Smooth muscle cell (in vitro differentiated cells): Measurements from ENCODE around the gene RPS14. TPM values are rescaled to one million over a fixed set of nuclear protein-coding genes. Genes with fewer than 3 reads are reported as not detected.

Source experiments
- DNase-seq: peaks from one replicate; lab custom pipeline; 2025; ENCODE audit not compliant: unreplicated experiment; lab: John Stamatoyannopoulos, UW
- H2AFZ ChIP-seq: fragments of 200-600 bp; sonication (generic); 2 replicates; pipeline ENCODE4 v1.6.0; 2016; ENCODE audit warnings: antibody characterized with exemption, low read depth, mild to moderate bottlenecking
- H3F3A ChIP-seq: fragments of 200-600 bp; sonication (generic); 2 replicates; pipeline ENCODE4 v1.6.0; 2017; ENCODE audit warnings: antibody characterized with exemption, low read depth
- H3K27ac ChIP-seq: fragments of 200-600 bp; sonication (generic); 2 replicates; pipeline ENCODE4 v1.5.1; 2016; ENCODE audit warnings: low read depth, mild to moderate bottlenecking
- H3K27me3 ChIP-seq: fragments of 200-600 bp; sonication (generic); 2 replicates; pipeline ENCODE4 v1.6.1; 2016; ENCODE audit warnings: low read depth, mild to moderate bottlenecking
- H3K36me3 ChIP-seq: fragments of 200-600 bp; sonication (generic); 2 replicates; pipeline ENCODE4 v1.5.1; 2016; ENCODE audit warnings: low read depth
- H3K4me1 ChIP-seq: fragments of 200-600 bp; sonication (generic); 2 replicates; pipeline ENCODE4 v1.5.1; 2016; ENCODE audit warnings: low read depth
- H3K4me2 ChIP-seq: fragments of 200-600 bp; sonication (generic); 2 replicates; pipeline ENCODE4 v1.6.0; 2016; ENCODE audit warnings: mild to moderate bottlenecking
- H3K4me3 ChIP-seq: fragments of 200-600 bp; sonication (generic); 2 replicates; pipeline ENCODE4 v1.5.1; 2016; ENCODE audit warnings: mild to moderate bottlenecking
- H3K79me2 ChIP-seq: fragments of 200-600 bp; sonication (generic); 2 replicates; pipeline ENCODE4 v1.6.0; 2016; ENCODE audit warnings: low read depth, mild to moderate bottlenecking
- H3K9ac ChIP-seq: fragments of 200-600 bp; sonication (generic); 2 replicates; pipeline ENCODE4 v1.6.0; 2016; ENCODE audit warnings: low read depth
- H3K9me3 ChIP-seq: fragments of 200-600 bp; sonication (generic); replicated peaks from 2 replicates; pipeline ENCODE4 v1.5.1; 2016; ENCODE audit warnings: low read depth
- H4K20me1 ChIP-seq: fragments of 200-600 bp; sonication (generic); 2 replicates; pipeline ENCODE4 v1.6.0; 2016; ENCODE audit warnings: low read depth
- WGBS: methylation state at CpG from one replicate; pipeline ENCODE4 v1.1.7; 2016; ENCODE audit warnings: low lambda C conversion rate; 5-methylcytosine and 5-hydroxymethylcytosine counted together
- polyA plus RNA-seq: library from polyadenylated mRNA; unstranded; fragments of >200 nt; fragmentation: Nextera tagmentation; extraction: Ambion mirVana; gene quantifications from 2 replicates; pipeline ENCODE4 v1.2.1, GENCODE V29; 2016
- total RNA-seq: library from RNA; depleted of rRNA; stranded (reverse); fragments of >200 nt; gene quantifications from 2 replicates; pipeline ENCODE4 v1.2.3, GENCODE V29; 2014
- TF ChIP-seq, protein P1 (sequence below): fragments of 200-600 bp; sonication (generic); IDR thresholded peaks from 2 replicates; pipeline ENCODE4 v1.5.1; 2017; ENCODE audit warnings: borderline replicate concordance, mild to moderate bottlenecking, antibody characterized with exemption; ENCODE audit not compliant: insufficient read depth, poor library complexity, severe bottlenecking

The RPS14 gene
- total and polyA plus RNA-seq, 2 experiments from 2014 or later, result 1,004 to 2,349 TPM

DNA sequence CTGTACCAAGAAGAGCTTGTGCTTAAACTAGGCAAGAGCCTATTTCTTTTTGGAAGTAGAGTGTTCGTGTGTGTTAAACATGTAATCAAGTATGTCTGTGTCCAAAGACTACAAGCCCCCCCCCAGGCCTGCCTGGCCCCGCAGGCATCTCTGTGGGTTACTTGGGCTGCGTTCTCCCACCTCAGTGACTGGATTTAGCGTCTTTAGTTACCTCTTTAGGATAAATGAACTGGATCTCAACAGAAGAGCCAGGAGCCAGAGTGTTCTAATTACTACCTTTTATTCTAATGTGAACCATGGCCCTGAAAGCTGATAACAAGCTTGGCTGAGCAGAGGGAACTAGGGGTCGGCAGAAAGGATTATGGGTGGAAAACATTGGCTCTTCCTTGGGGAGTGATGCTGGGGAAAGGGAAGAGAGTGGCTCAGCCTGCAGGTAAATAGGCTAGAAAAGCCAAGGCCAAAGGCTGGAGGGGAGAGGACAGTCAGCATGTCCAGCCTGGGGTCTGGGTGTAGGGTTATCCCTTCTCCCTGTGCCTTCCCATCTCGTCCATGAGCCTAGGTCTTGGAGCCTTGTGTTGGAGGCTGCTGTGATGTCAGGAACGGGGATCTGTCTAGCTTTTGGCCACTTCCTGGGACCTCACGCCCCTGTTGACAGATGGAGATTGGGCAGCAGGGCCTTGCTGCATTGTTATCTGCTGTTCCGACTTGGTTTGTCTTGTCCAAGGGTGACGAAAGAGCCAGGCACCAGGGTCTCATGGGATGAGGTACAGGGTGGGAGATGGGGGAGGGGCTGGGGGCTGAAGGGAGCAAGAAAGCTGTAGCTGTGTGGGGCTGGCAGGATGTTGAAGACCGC, 47.9 kb downstream of the RPS14 start:
- no peak overlapping the region for H2AFZ ChIP-seq
- H4K20me1 ChIP-seq, result no peaks in the 10 kb centered on the region
- no peaks in the 10 kb centered on the region for H3K27me3 ChIP-seq
- no peaks in the 10 kb centered on the region for H3K36me3 ChIP-seq
- no peak overlapping the region for H3K4me3 ChIP-seq
- no peaks in the 10 kb centered on the region for H3K9me3 ChIP-seq
- no peak overlapping the region for H3K27ac ChIP-seq
- WGBS, result 86% methylated on average over 11 of the region's 11 CpGs
- TF ChIP-seq, protein P1, sequence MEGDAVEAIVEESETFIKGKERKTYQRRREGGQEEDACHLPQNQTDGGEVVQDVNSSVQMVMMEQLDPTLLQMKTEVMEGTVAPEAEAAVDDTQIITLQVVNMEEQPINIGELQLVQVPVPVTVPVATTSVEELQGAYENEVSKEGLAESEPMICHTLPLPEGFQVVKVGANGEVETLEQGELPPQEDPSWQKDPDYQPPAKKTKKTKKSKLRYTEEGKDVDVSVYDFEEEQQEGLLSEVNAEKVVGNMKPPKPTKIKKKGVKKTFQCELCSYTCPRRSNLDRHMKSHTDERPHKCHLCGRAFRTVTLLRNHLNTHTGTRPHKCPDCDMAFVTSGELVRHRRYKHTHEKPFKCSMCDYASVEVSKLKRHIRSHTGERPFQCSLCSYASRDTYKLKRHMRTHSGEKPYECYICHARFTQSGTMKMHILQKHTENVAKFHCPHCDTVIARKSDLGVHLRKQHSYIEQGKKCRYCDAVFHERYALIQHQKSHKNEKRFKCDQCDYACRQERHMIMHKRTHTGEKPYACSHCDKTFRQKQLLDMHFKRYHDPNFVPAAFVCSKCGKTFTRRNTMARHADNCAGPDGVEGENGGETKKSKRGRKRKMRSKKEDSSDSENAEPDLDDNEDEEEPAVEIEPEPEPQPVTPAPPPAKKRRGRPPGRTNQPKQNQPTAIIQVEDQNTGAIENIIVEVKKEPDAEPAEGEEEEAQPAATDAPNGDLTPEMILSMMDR, result no peak
- H3K9ac ChIP-seq, result no peak overlapping the region
- no peaks in the 10 kb centered on the region for H3F3A ChIP-seq
- H3K4me2 ChIP-seq, result no peak overlapping the region
- no peak for DNase-seq
- H3K79me2 ChIP-seq, result no peaks in the 10 kb centered on the region
- H3K4me1 ChIP-seq, result no peaks in the 10 kb centered on the region

DNA sequence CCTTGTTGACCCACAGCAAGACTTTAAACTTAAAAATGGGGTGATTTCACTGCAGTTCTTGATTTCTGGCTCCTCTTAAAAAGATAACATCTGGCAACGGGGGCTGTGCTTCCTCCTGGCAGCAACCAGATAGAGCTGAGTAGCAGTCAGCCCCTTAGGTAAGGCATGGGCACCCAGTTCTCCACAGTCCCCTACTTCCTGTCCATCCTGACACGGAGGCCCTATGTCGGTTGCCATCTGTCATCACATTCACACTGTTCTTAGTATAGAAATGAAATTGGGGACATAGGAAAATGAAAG, 48.5 kb downstream of the RPS14 start:
- Histone ChIP-seq H3K4me1 (no peaks in the 10 kb centered on the region), H3K9ac (no peak overlapping the region), H3K79me2 (no peaks in the 10 kb centered on the region), H3K9me3 (no peaks in the 10 kb centered on the region), H3K27me3 (no peaks in the 10 kb centered on the region), H2AFZ (no peak overlapping the region), H3F3A (no peaks in the 10 kb centered on the region), H3K27ac (no peak overlapping the region), H3K4me3 (no peak overlapping the region), H3K4me2 (no peak overlapping the region), H4K20me1 (no peaks in the 10 kb centered on the region), H3K36me3 (no peaks in the 10 kb centered on the region)
- TF ChIP-seq, protein P1, result no peak
- WGBS, result 85% methylated on average over 3 of the region's 3 CpGs
- no peak for DNase-seq

DNA sequence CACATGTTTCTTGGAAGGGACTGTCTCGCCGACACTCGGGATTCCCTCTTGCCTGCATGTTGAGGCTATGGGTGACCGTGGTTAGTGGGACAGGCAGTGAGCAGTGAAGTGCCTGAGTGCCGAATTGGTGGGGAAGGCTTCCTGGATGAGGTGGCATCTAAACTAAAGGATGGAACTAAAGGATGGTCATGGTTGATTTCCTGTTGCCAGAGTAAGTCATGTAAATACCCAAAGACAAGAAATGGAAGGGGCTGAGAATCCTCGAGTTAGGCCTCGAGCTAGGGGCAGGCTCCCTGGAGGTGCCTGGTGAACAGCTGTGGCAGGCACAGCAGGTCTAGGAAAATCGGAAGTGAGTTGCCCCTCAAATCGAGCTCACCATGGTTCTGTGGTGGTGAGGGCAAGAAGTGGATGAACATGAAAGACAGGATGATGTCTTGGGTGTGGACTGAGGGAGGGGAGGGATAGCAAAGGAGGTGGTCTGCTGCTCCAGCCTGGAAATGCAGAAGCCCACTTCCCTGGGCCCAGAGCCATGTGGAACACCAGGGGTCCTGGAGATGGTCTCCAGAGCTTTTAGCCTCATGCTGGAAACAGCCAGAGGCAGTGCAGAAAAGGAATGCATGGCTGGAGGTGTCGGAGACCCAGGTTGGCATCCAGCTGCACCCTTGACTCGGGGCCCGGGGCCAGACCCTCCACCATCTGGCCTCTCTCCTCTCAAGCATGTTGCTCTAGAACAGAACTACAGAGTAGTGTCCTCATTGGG, 49.0 kb downstream of the RPS14 start:
- no peaks in the 10 kb centered on the region for H3K36me3 ChIP-seq
- 97% methylated on average over 12 of the region's 12 CpGs for WGBS
- H3K4me3 ChIP-seq, result no peak overlapping the region
- TF ChIP-seq, protein P1, result no peak
- DNase-seq, result no peak
- H3K79me2 ChIP-seq, result no peaks in the 10 kb centered on the region
- H3K9me3 ChIP-seq, result no peaks in the 10 kb centered on the region
- no peaks in the 10 kb centered on the region for H4K20me1 ChIP-seq
- no peaks in the 10 kb centered on the region for H3F3A ChIP-seq
- H3K4me1 ChIP-seq, result no peaks in the 10 kb centered on the region
- H3K27me3 ChIP-seq, result no peaks in the 10 kb centered on the region
- no peak overlapping the region for H2AFZ ChIP-seq
- no peak overlapping the region for H3K9ac ChIP-seq
- H3K4me2 ChIP-seq, result no peak overlapping the region
- H3K27ac ChIP-seq, result no peak overlapping the region
